MCF 10A (cell line): ENCODE measurements around the gene PLS1. TPM values are rescaled to one million over a fixed set of nuclear protein-coding genes. Genes with fewer than 3 reads are reported as not detected.

Source experiments
- BruUV-seq: library from RNA; stranded (reverse); fragments of 400-500 nt; replicated peaks from 2 replicates; lab custom pipeline; 2021; lab: Mats Ljungman, UMichigan
- CTCF ChIA-PET: fragments of 300-600 bp; sonication (Branson Sonifier 250); formaldehyde crosslinking; extraction: SDS; loops from one replicate; lab custom pipeline; 2021; ENCODE audit warnings: antibody characterized with exemption, inconsistent platforms; lab: Yijun Ruan, JAX
- POLR2A ChIA-PET: fragments of 300-600, 350-650 bp; sonication (Branson Sonifier 250); formaldehyde crosslinking; extraction: SDS; loops from one replicate; lab custom pipeline; 2020; ENCODE audit warnings: antibody characterized with exemption, inconsistent platforms; lab: Yijun Ruan, JAX
- DNase-seq: peaks from one replicate; pipeline ENCODE4 v3.0.0-alpha.2; 2018; ENCODE audit not compliant: unreplicated experiment
- H3K27ac Mint-ChIP-seq: one replicate; pipeline ENCODE4 v1.8.0; 2022; ENCODE audit warnings: mild to moderate bottlenecking, low read depth, mixed read lengths; ENCODE audit not compliant: unreplicated experiment
- H3K27me3 Mint-ChIP-seq: one replicate; pipeline ENCODE4 v1.8.0; 2022; ENCODE audit warnings: mixed read lengths; ENCODE audit not compliant: insufficient read depth, unreplicated experiment
- H3K36me3 Mint-ChIP-seq: one replicate; pipeline ENCODE4 v1.8.0; 2022; ENCODE audit warnings: mild to moderate bottlenecking, moderate library complexity, mixed read lengths; ENCODE audit not compliant: insufficient read depth, unreplicated experiment
- H3K4me1 Mint-ChIP-seq: one replicate; pipeline ENCODE4 v1.8.0; 2022; ENCODE audit warnings: mixed read lengths; ENCODE audit not compliant: insufficient read depth, unreplicated experiment
- H3K4me3 Mint-ChIP-seq: one replicate; pipeline ENCODE4 v1.8.0; 2022; ENCODE audit warnings: mild to moderate bottlenecking, moderate library complexity, mixed read lengths; ENCODE audit not compliant: unreplicated experiment
- H3K9me3 Mint-ChIP-seq: one replicate; pipeline ENCODE4 v1.8.0; 2022; ENCODE audit warnings: mixed read lengths; ENCODE audit not compliant: unreplicated experiment
- CTCF ChIP-seq: fragments of 200-600 bp; IDR thresholded peaks from one replicate; pipeline ENCODE4 v1.8.0; 2022; ENCODE audit warnings: antibody characterized with exemption, mild to moderate bottlenecking; ENCODE audit not compliant: unreplicated experiment
- intact Hi-C: fragments of 100-400 bp; cut with micrococcal nuclease; formaldehyde crosslinking; loops from 2 replicates; pipeline ENCODE4 v1.14.1; 2022
- total RNA-seq: library from RNA; stranded (reverse); gene quantifications from 2 replicates; pipeline ENCODE4 v1.2.3, GENCODE V29; 2022

The PLS1 gene
- total RNA-seq, 1 experiment from 2014 or later: 7.3 TPM

GRCh38 chr3:142574665-142575064 lies 21.5 kb upstream of the PLS1 start:
- no TSS peak for BruUV-seq
- ChIA-PET CTCF (no interaction called here), POLR2A (no interaction called here)
- H3K27ac Mint-ChIP-seq: no peak overlapping the region
- H3K9me3 Mint-ChIP-seq: no peaks in the 10 kb centered on the region
- DNase-seq: no peak
- H3K36me3 Mint-ChIP-seq: peaks cover 21% of the 10 kb centered on the region
- no peaks in the 10 kb centered on the region for H3K27me3 Mint-ChIP-seq
- intact Hi-C loops: loop anchor here (5.0 kb wide), 1 partner anchor 428 kb away; the partner anchor contains the start of gene U2SURP
- no peak for TF ChIP-seq CTCF
- H3K4me3 Mint-ChIP-seq: no peak overlapping the region
- H3K4me1 Mint-ChIP-seq: peaks cover 24% of the 10 kb centered on the region

GRCh38 chr3:142576792-142577191 lies 19.4 kb upstream of the PLS1 start:
- no peaks in the 10 kb centered on the region for H3K27me3 Mint-ChIP-seq
- BruUV-seq: no TSS peak
- TF ChIP-seq CTCF: no peak
- H3K4me1 Mint-ChIP-seq: peaks cover 29% of the 10 kb centered on the region
- H3K9me3 Mint-ChIP-seq: no peaks in the 10 kb centered on the region
- DNase-seq: no peak
- H3K27ac Mint-ChIP-seq: peak overlapping the region; percentile 90
- CTCF ChIA-PET: interaction anchor here (3.1 to 3.5 kb wide), 2 partner anchors 11 to 252 kb away, joined by 14 to 16 read pairs; no protein-coding TSS in a partner anchor
- H3K4me3 Mint-ChIP-seq: peak overlapping the region; percentile 95
- POLR2A ChIA-PET: interaction anchor here (0.6 to 5.5 kb wide), 12 partner anchors 9 to 1602 kb away, joined by 3 to 96 read pairs (median 4); partner anchors contain the start of genes DIPK2A, PLS1, TRPC1 and U2SURP
- intact Hi-C loops: loop anchor here (5.0 kb wide), 1 partner anchor 426 kb away; the partner anchor contains the start of gene U2SURP
- H3K36me3 Mint-ChIP-seq: peaks cover 16% of the 10 kb centered on the region

GRCh38 chr3:142577696-142578328 lies 18.4 kb upstream of the PLS1 start:
- peaks cover 6% of the 10 kb centered on the region for H3K27me3 Mint-ChIP-seq
- TF ChIP-seq CTCF: no peak
- peak overlapping the region; percentile 95 for H3K4me3 Mint-ChIP-seq
- TSS peak; percentile 45 for BruUV-seq
- H3K27ac Mint-ChIP-seq: peak overlapping the region; percentile 90
- POLR2A ChIA-PET: interaction anchor here (0.6 to 5.5 kb wide), 28 partner anchors 10 to 1077 kb away, joined by 3 to 96 read pairs (median 4); partner anchors contain the start of genes PLS1, TRPC1, U2SURP and XRN1
- DNase-seq: peak; percentile 11
- H3K36me3 Mint-ChIP-seq: peaks cover 16% of the 10 kb centered on the region
- CTCF ChIA-PET: interaction anchor here (0.6 to 3.5 kb wide), 5 partner anchors 9 to 310 kb away, joined by 3 to 16 read pairs (median 8); partner anchors contain the start of gene PLS1
- peaks cover 29% of the 10 kb centered on the region for H3K4me1 Mint-ChIP-seq
- intact Hi-C loops: loop anchor here (5.0 kb wide), 1 partner anchor 424 kb away; the partner anchor contains the start of gene U2SURP
- H3K9me3 Mint-ChIP-seq: no peaks in the 10 kb centered on the region
